BE2C (cell line): ENCODE data around the gene TDRD12.
"Not testable (repeated sequence)": the region's sequence is repeated elsewhere in the genome, so short reads cannot be mapped to it uniquely, and the experiment has no call there.

Source experiments
- DNase-seq: peaks from one replicate; pipeline ENCODE4 v3.0.0-alpha.2; 2020
- H3K27me3 ChIP-seq: fragments of 250-450 bp; sonication (Bioruptor Pico); 2 replicates; pipeline ENCODE4 v1.5.1; 2020; ENCODE audit warnings: mild to moderate bottlenecking
- H3K36me3 ChIP-seq: fragments of 250-450 bp; sonication (Bioruptor Pico); 2 replicates; pipeline ENCODE4 v1.5.1; 2020; ENCODE audit warnings: mild to moderate bottlenecking
- H3K4me1 ChIP-seq: fragments of 250-450 bp; sonication (Bioruptor Pico); 2 replicates; pipeline ENCODE4 v1.5.1; 2020
- H3K4me3 ChIP-seq: 2 replicates; pipeline ENCODE4 v1.5.1; 2011; ENCODE audit warnings: low read depth, low read length
- H3K9me3 ChIP-seq: fragments of 250-450 bp; sonication (Bioruptor Pico); 2 replicates; pipeline ENCODE4 v1.5.1; 2020
- TF ChIP-seq, protein P1 (sequence below): IDR thresholded peaks from 2 replicates; pipeline ENCODE4 v1.5.1; 2012; ENCODE audit warnings: mild to moderate bottlenecking, low read depth, low read length

TDRD12 gene

GRCh38 chr19:32837531-32837930 lies 118.0 kb downstream of the TDRD12 start:
- H3K9me3 ChIP-seq: no peaks in the 10 kb centered on the region
- TF ChIP-seq, protein P1, sequence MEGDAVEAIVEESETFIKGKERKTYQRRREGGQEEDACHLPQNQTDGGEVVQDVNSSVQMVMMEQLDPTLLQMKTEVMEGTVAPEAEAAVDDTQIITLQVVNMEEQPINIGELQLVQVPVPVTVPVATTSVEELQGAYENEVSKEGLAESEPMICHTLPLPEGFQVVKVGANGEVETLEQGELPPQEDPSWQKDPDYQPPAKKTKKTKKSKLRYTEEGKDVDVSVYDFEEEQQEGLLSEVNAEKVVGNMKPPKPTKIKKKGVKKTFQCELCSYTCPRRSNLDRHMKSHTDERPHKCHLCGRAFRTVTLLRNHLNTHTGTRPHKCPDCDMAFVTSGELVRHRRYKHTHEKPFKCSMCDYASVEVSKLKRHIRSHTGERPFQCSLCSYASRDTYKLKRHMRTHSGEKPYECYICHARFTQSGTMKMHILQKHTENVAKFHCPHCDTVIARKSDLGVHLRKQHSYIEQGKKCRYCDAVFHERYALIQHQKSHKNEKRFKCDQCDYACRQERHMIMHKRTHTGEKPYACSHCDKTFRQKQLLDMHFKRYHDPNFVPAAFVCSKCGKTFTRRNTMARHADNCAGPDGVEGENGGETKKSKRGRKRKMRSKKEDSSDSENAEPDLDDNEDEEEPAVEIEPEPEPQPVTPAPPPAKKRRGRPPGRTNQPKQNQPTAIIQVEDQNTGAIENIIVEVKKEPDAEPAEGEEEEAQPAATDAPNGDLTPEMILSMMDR: no peak
- H3K4me3 ChIP-seq: no peak overlapping the region
- DNase-seq: no peak
- H3K4me1 ChIP-seq: no peaks in the 10 kb centered on the region
- H3K27me3 ChIP-seq: no peaks in the 10 kb centered on the region
- no peaks in the 10 kb centered on the region for H3K36me3 ChIP-seq

DNA sequence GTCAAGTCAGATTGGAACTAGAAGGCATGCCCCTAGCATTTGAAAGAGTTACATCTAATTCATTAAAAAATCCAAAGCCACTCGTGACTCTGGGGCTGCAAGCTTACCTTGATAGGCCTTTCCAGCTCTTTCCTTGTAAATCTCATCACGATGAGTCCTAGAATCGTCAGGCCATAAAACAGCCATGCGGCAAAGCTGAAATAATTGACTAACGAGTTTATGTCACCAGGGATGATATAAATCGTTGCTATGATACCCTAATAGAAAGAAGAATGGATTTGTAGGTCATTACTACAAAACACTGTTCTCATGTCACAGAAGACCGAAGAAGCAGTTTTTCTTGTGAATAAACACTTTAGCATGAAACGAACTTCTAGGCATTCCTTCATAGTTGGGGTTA lies 122.5 kb downstream of the TDRD12 start:
- no peaks in the 10 kb centered on the region for H3K36me3 ChIP-seq
- H3K9me3 ChIP-seq: no peaks in the 10 kb centered on the region
- no peak for DNase-seq
- H3K4me3 ChIP-seq: no peak overlapping the region
- TF ChIP-seq, protein P1: no peak
- H3K27me3 ChIP-seq: no peaks in the 10 kb centered on the region
- H3K4me1 ChIP-seq: no peaks in the 10 kb centered on the region

DNA sequence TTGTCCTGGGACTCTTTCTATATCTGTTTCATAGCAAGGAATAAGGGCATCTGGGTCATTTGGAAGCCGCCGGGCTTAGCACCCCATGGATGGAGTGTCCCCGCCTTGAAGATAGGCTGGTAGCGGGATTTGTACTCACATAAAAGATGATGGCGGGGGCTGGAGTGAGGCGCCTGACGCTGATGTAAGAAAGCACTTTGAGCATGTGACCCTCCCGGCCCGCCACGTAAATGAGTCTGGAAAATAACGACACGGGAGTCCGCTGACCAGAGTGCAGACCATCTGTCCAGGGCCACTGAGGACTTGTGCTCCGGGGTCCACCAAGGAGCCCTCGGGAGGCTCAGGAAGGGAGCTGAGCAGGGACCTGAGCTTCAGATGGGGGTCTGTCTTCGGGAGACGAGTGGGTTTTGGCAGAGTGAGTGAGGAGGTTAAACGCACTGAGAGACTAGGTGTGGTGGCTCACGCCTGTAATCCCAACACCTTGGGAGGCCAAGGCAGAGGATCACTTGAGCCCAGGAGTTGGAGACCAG lies 124.2 kb downstream of the TDRD12 start:
- no peak for DNase-seq
- Histone ChIP-seq H3K27me3 (no peaks in the 10 kb centered on the region), H3K4me3 (no peak overlapping the region), H3K36me3 (no peaks in the 10 kb centered on the region), H3K9me3 (no peaks in the 10 kb centered on the region), H3K4me1 (no peaks in the 10 kb centered on the region)
- TF ChIP-seq, protein P1: no peak

DNA sequence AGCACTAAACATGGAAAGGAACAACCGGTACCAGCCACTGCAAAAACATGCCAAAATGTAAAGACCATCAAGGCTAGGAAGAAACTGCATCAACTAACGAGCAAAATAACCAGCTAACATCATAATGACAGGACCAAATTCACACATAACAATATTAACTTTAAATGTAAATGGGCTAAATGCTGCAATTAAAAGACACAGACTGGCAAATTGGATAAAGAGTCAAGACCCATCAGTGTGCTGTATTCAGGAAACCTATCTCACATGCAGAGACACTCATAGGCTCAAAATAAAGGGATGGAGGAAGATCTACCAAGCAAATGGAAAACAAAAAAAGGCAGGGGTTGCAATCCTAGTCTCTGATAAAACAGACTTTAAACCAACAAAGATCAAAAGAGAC lies 128.5 kb downstream of the TDRD12 start:
- H3K36me3 ChIP-seq, H3K4me1 ChIP-seq, DNase-seq, H3K9me3 ChIP-seq, H3K4me3 ChIP-seq, H3K27me3 ChIP-seq: not testable (repeated sequence)

GRCh38 chr19:32852216-32852615 lies 132.6 kb downstream of the TDRD12 start:
- no peaks in the 10 kb centered on the region for H3K4me1 ChIP-seq
- no peak overlapping the region for H3K4me3 ChIP-seq
- no peak for DNase-seq
- H3K9me3 ChIP-seq: no peaks in the 10 kb centered on the region
- TF ChIP-seq, protein P1: no peak
- no peaks in the 10 kb centered on the region for H3K27me3 ChIP-seq
- no peaks in the 10 kb centered on the region for H3K36me3 ChIP-seq

DNA sequence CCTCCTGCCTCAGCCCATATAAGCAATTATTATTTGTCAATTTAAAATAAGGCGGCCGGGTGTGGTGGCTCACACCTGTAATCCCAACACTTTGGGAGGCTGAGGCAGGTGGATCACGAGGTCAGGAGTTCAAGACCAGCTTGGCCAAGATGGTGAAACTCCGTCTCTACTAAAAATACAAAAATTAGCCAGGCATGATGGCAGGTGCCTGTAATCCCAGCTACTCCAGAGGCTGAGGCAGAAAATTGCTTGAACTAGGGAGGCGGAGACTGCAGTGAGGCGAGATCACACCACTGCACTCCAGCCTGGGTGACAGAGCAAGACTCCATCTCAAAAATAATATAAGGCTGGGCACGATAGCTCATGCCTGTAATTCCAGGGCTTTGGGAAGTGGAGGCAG lies 137.3 kb downstream of the TDRD12 start:
- not testable (repeated sequence) for H3K4me3 ChIP-seq, H3K36me3 ChIP-seq, H3K4me1 ChIP-seq, DNase-seq, H3K27me3 ChIP-seq, H3K9me3 ChIP-seq

- TF ChIP-seq, protein P1: no peak
- Histone ChIP-seq H3K4me1 (no peaks in the 10 kb centered on the region), H3K9me3 (no peaks in the 10 kb centered on the region), H3K36me3 (no peaks in the 10 kb centered on the region), H3K27me3 (no peaks in the 10 kb centered on the region), H3K4me3 (no peak overlapping the region)
- DNase-seq: no peak
Measured at GRCh38 chr19:32857584-32857983, 138.0 kb downstream of the TDRD12 start.
